Measurements from ENCODE around the gene PLEKHG7. TPM values are rescaled to one million over a fixed set of nuclear protein-coding genes. Genes with fewer than 3 reads are reported as not detected.

Gene PLEKHG7
- total RNA-seq, 1 experiment from 2014 or later = not detected

- BruUV-seq (replicated peaks) = no TSS peak
- ChIA-PET RAD21 (ENCODE audit: low non-redundant PET in 1 of 2, low total read pairs in 2 of 2, uncharacterized antibody in 2 of 2, unreplicated experiment in 2 of 2) (no interaction called here), POLR2A (no interaction called here), CTCF (no interaction called here)
- no peak overlapping the region for H2AFZ ChIP-seq (ENCODE audit: low read depth, low read length, poor library complexity, severe bottlenecking)
- H3K4me3 ChIP-seq (replicated peaks in 1 of 2; ENCODE audit: low read depth in 1 of 2, low read length in 2 of 2) = no peak overlapping the region
- no peaks in the 10 kb centered on the region for H3K36me3 ChIP-seq (ENCODE audit: control insufficient read depth in 1 of 2, insufficient read depth in 2 of 2, low read length in 2 of 2)
- no peaks in the 10 kb centered on the region for H4K20me1 ChIP-seq (ENCODE audit: insufficient read depth)
- TF ChIP-seq ELF1 (IDR thresholded peaks at IDR 0.05; ENCODE audit: borderline replicate concordance, low read depth) (no peak), CBX3 (IDR thresholded peaks at IDR 0.05; ENCODE audit: low read depth) (no peak), JUND (IDR thresholded peaks at IDR 0.05) (no peak), ZBTB33 (IDR thresholded peaks at IDR 0.05; ENCODE audit: extremely low read depth, insufficient replicate concordance, low read length) (no peak), SIN3A (IDR thresholded peaks at IDR 0.05; ENCODE audit: low read depth) (no peak), ATF3 (IDR thresholded peaks at IDR 0.05) (no peak), SP1 (IDR thresholded peaks at IDR 0.05; ENCODE audit: low read depth) (no peak), CEBPB (IDR thresholded peaks at IDR 0.05; ENCODE audit: low read depth) (no peak), SRF (IDR thresholded peaks at IDR 0.05; ENCODE audit: low read depth) (no peak), MAX (IDR thresholded peaks at IDR 0.05) (no peak), POLR2A (IDR thresholded peaks at IDR 0.05; ENCODE audit: borderline replicate concordance, extremely low read depth, insufficient read depth, insufficient read length) (no peak), EGR1 (IDR thresholded peaks at IDR 0.05; ENCODE audit: low read depth) (no peak), CTCF (IDR thresholded peaks at IDR 0.05 in 2 of 3, conservative IDR thresholded peaks at IDR 0.05 in 1 of 3; ENCODE audit: borderline replicate concordance in 1 of 3, insufficient read depth in 1 of 3, low read depth in 2 of 3, low read length in 2 of 3) (no peak), FOSL1 (IDR thresholded peaks at IDR 0.05; ENCODE audit: low read depth) (no peak), YY1 (IDR thresholded peaks at IDR 0.05; ENCODE audit: extremely low read depth, insufficient replicate concordance, low read depth, low read length) (no peak), ZNF274 (IDR thresholded peaks at IDR 0.05; ENCODE audit: low read depth, low read length) (no peak), EZH2 (IDR thresholded peaks at IDR 0.05) (no peak)
- H3K4me1 ChIP-seq (ENCODE audit: control insufficient read depth in 1 of 2, insufficient read depth in 2 of 2, low read length in 2 of 2) = no peaks in the 10 kb centered on the region
- H3K9me3 ChIP-seq (ENCODE audit: control insufficient read depth in 1 of 2, insufficient read depth in 1 of 2, low read depth in 1 of 2, low read length in 2 of 2) = no peaks in the 10 kb centered on the region
- H3K4me2 ChIP-seq (ENCODE audit: low read length) = no peak overlapping the region
- H3K79me2 ChIP-seq (ENCODE audit: insufficient read depth, low read length) = no peaks in the 10 kb centered on the region
- no peak for DNase-seq (ENCODE audit: low read depth, low spot score)
- H3K9ac ChIP-seq (ENCODE audit: low read length) = no peak overlapping the region
- no peak for ATAC-seq
- H3K27ac ChIP-seq (ENCODE audit: low read depth, low read length) = no peak overlapping the region
- H3K27me3 ChIP-seq (ENCODE audit: insufficient read depth, low read length) = no peaks in the 10 kb centered on the region
- intact Hi-C loops (cut with micrococcal nuclease) = no loop called here
- no peaks in the 10 kb centered on the region for H3K9me2 ChIP-seq (ENCODE audit: insufficient read depth)
These were observed 45.9 kb upstream of the PLEKHG7 start for GRCh38 chr12:92656911-92657310.

Measured in HCT116 (cell line).